ENCODE measurements around the gene LRFN4. TPM values are rescaled to one million over a fixed set of nuclear protein-coding genes. Genes with fewer than 3 reads are reported as not detected.

LRFN4 gene
- total RNA-seq, 2 donors from 2014 or later: 12.4 to 23.0 TPM

- Histone ChIP-seq H3K36me3 (peaks cover 12% of the 10 kb centered on the region), H3K27me3 (replicated peaks; ENCODE audit: insufficient read depth) (no peaks in the 10 kb centered on the region), H3K9me3 (no peaks in the 10 kb centered on the region), H3K4me1 (ENCODE audit: control insufficient read depth in 1 of 2, low read depth in 2 of 2) (peaks cover 0 to 3% of the 10 kb centered on the region in 2 donors), H3K27ac (no peak overlapping the region), H3K4me3 (no peak overlapping the region)
- TF ChIP-seq, protein P1, sequence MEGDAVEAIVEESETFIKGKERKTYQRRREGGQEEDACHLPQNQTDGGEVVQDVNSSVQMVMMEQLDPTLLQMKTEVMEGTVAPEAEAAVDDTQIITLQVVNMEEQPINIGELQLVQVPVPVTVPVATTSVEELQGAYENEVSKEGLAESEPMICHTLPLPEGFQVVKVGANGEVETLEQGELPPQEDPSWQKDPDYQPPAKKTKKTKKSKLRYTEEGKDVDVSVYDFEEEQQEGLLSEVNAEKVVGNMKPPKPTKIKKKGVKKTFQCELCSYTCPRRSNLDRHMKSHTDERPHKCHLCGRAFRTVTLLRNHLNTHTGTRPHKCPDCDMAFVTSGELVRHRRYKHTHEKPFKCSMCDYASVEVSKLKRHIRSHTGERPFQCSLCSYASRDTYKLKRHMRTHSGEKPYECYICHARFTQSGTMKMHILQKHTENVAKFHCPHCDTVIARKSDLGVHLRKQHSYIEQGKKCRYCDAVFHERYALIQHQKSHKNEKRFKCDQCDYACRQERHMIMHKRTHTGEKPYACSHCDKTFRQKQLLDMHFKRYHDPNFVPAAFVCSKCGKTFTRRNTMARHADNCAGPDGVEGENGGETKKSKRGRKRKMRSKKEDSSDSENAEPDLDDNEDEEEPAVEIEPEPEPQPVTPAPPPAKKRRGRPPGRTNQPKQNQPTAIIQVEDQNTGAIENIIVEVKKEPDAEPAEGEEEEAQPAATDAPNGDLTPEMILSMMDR (IDR thresholded peaks at IDR 0.05): no peak
- ATAC-seq (ENCODE audit: insufficient number of reproducible peaks, low FRiP score, low read depth): no peak
- DNase-seq (ENCODE audit: low spot score): no peak
These were observed 6.7 kb upstream of the LRFN4 start for GRCh38 chr11:66850235-66850587.

- TF ChIP-seq, protein P1 (IDR thresholded peaks at IDR 0.05): no peak
- DNase-seq (ENCODE audit: low spot score): no peak
These were observed 6.2 kb upstream of the LRFN4 start for GRCh38 chr11:66850588-66851238.

GRCh38 chr11:66851239-66851596 lies 5.6 kb upstream of the LRFN4 start:
- H3K27ac ChIP-seq: no peak overlapping the region
- no peak for ATAC-seq (ENCODE audit: insufficient number of reproducible peaks, low FRiP score, low read depth)
- peaks cover 7% of the 10 kb centered on the region for H3K36me3 ChIP-seq
- peaks cover 4 to 9% of the 10 kb centered on the region in 2 donors for H3K4me1 ChIP-seq (ENCODE audit: control insufficient read depth in 1 of 2, low read depth in 2 of 2)
- TF ChIP-seq, protein P1 (IDR thresholded peaks at IDR 0.05): no peak
- H3K27me3 ChIP-seq (replicated peaks; ENCODE audit: insufficient read depth): no peaks in the 10 kb centered on the region
- no peaks in the 10 kb centered on the region for H3K9me3 ChIP-seq
- DNase-seq (ENCODE audit: low spot score): no peak
- H3K4me3 ChIP-seq: no peak overlapping the region

More at GRCh38 chr11:66850588-66851238, 6.2 kb upstream of the LRFN4 start:
- H3K27ac ChIP-seq: no peak overlapping the region
- no peaks in the 10 kb centered on the region for H3K9me3 ChIP-seq
- no peak for ATAC-seq (ENCODE audit: insufficient number of reproducible peaks, low FRiP score, low read depth)
- H3K36me3 ChIP-seq: peaks cover 7% of the 10 kb centered on the region
- H3K4me1 ChIP-seq (ENCODE audit: control insufficient read depth in 1 of 2, low read depth in 2 of 2): peaks cover 4 to 8% of the 10 kb centered on the region in 2 donors
- no peak overlapping the region for H3K4me3 ChIP-seq
- no peaks in the 10 kb centered on the region for H3K27me3 ChIP-seq (replicated peaks; ENCODE audit: insufficient read depth)

- Histone ChIP-seq H3K4me1 (ENCODE audit: control insufficient read depth in 1 of 2, low read depth in 2 of 2) (peaks cover 4 to 9% of the 10 kb centered on the region in 2 donors), H3K9me3 (no peaks in the 10 kb centered on the region), H3K36me3 (peaks cover 1% of the 10 kb centered on the region), H3K27me3 (replicated peaks; ENCODE audit: insufficient read depth) (no peaks in the 10 kb centered on the region), H3K27ac (no peak overlapping the region), H3K4me3 (no peak overlapping the region)
- no peak for ATAC-seq (ENCODE audit: insufficient number of reproducible peaks, low FRiP score, low read depth)
- no peak for DNase-seq (ENCODE audit: low spot score)
- TF ChIP-seq, protein P1 (IDR thresholded peaks at IDR 0.05): no peak
These were observed 5.0 kb upstream of the LRFN4 start for GRCh38 chr11:66851698-66852465.

DNA sequence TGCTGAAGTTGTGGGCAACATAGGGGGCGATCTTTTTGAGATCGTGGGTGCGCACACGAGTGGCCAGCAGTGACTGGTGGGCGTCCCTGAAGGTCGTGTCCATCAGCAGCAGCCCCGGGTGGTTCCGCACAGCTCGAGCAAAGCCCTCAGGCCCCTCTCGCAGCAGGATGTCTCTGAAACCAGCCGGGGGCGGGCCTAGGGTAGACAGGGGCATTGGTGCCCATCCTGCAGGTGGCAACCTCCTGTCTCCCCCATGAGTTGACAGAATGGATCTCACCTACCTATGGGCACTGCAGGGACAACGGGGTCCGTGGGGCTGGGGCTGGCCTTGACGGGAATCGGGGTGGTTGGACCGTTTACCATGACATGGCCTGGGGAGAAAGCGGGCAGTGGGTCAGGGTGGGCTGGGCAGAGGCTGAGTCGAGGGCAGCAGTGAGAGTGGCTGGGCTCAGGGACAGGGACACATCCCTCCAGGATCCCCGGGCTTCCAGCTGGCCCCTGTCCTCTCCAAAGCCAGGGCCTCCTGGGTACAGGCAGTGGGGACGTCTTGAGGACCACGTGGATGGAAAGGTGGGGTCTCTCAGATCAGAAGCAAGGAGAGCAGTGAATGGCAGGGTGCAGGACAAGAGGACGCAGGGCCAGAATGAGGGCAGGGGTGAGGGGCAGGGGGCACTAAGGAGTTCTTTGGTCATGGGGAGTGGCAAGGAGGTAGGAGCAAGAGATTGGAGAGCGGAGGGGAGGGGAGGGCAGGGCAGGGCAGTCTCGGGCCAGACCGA lies 4.2 kb upstream of the LRFN4 start:
- Histone ChIP-seq H3K4me1 (ENCODE audit: control insufficient read depth in 1 of 2, low read depth in 2 of 2) (peaks cover 4 to 9% of the 10 kb centered on the region in 2 donors), H3K9me3 (no peaks in the 10 kb centered on the region), H3K4me3 (no peak overlapping the region), H3K27ac (no peak overlapping the region), H3K27me3 (replicated peaks; ENCODE audit: insufficient read depth) (no peaks in the 10 kb centered on the region), H3K36me3 (no peaks in the 10 kb centered on the region)
- no peak for DNase-seq (ENCODE audit: low spot score)
- TF ChIP-seq, protein P1 (IDR thresholded peaks at IDR 0.05): no peak
- no peak for ATAC-seq (ENCODE audit: insufficient number of reproducible peaks, low FRiP score, low read depth)
